Activated naive CD4-positive, alpha-beta T cell treated with Interleukin-2 at 50 U/mL for 16 hours (primary cell): ENCODE data around the gene GATA2.
A peak's percentile ranks its signal among the peaks of the same experiment; 100 is the strongest.

Source experiments
- DNase-seq: peaks from one replicate; pipeline ENCODE4 v3.0.0-alpha.2; 2020

Gene GATA2

DNA sequence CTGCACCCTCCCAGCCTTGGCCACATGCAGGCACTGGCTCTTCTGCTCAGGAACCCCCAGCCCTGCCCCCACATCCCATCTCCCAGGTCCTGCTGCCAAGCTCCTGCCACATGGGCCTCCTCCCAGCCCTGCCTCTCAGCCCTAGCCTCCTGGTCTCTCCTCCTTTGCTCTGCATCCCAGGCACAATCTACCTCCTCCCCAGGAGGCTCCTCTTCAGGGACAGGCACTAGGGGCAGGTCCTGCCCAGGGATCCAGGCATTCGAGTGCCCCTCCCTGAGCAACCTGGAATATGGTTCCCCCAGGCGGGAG, 38.7 kb downstream of the GATA2 start:
- no peak for DNase-seq

DNA sequence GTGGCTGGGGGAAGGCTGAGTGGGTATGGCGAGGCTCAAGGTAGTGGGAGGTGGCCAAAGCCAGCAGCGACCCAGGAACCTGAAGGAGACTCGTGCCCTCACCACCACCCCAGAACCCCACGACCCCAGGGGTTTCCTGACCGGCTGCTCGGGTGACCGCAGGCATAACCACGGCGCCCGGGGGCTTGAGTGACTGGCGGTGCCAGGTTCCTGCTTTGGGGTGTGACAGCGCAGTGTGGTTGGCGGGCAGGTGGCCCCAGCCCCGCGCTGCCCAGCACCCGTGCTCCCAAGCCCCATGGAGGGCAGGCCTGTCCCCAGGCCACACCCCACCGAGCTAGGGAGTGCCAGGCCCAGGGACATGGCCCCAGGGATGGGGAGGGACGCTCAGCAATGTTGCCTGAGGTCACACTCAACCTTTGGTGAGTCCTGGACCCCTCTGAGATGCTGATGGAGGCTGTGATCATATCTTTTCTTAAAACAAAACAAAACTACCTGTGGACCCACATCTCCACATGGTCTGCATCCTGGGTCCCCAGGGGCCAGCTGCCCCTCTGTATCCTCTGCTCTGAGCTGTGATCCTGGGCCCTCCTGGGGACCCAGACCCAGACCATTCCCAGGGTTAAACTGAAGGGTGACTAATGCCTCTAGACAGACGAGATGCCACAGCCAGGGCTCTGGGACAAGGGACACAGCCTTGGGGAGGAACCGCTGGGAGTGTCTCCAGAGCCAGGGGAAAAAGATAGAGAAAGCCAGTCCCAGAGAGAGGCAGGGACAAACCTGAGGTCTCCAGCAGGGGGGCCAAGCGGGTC, 39.3 kb downstream of the GATA2 start:
- DNase-seq = no peak

DNA sequence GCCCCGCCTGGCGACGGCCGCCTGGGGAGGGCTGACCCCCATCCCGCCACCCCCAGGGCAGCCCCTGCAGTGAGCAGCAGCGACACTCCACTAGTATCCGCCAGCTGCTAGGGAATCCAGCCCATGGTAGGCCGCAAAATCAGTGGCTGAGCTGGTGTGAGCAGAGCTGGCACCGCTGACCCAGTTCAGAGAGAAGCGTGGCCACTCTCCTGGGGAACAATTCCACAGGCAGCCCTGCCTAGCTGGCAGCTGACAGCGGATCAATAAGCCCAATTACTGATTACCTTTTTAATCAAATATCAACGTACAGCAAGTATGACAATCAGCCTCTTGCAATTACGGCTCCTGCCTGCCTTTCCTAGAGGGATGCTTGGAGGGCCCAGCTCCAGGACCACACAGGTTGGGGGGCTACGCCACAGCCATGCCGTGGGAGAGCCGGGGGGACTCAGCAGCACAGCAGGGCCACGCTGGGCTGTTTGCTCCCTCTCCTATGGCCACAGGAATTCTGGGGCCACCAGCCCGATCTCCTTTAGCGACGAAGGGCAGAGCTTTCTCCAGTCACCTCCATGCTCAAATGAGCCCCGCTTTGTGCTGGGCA, 40.2 kb downstream of the GATA2 start:
- no peak for DNase-seq

DNA sequence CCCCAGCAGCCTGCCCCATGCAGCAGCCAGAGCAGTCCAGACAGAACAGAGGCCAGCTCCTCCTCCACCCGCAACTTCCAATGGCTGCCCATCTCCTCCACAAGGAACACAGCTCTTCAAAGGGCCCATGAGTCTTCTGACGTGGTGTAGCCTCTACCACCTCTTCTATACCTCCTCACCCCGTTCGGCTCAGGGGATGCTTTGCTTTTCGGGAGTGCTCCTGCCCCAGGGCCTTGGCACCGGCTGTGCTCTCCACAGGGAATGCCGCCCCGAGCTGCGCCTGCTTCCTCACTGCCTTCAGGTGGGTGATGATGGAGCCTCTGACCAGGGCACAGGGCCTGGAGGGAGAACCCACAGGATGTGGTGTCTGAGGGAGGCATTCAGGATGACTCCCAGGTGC, 40.9 kb downstream of the GATA2 start:
- no peak for DNase-seq

DNA sequence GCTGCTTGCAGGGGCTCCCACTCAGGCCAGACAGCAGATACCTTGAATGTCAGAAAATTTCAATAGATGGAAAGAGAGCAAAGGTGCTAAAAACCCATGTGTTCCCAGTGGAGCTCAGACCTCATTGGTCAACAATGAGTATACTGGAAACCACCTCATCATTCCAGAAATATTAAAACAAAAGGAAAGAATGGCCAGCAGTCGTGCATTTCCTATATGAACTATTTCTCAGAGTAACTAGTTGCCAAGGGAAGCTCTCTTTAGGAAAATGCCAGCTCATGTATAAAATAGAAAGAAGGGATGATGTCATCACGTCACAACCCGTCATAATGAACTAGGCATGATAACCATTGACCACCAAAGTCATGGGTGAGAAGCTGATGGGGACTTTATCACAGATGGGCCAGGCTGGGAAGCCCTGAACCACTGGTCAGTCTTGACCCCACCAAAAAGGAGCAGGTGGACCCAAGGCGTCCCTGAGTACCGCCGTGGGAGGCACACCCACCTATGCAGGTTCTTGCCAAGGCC, 43.8 kb downstream of the GATA2 start:
- DNase-seq = no peak

DNA sequence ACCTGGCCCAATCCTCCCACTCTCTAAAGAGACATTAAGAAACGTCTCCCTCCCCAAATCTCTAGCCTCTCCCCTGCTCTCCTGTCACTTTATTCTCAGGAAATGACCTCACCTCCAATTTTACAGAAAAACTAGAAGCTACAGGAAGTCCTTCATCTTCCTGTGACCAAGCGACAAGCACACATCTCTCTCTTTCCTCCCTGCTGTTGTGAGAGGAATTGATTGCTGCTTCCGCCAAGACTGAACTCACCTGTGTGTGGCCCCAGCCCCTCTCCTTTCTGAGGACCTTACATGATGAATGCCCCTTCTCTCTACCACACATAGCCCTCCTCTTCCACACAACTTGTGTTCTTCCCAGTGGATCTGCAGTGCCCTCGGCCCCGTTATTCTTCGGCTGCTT, 44.5 kb downstream of the GATA2 start:
- no peak for DNase-seq

DNA sequence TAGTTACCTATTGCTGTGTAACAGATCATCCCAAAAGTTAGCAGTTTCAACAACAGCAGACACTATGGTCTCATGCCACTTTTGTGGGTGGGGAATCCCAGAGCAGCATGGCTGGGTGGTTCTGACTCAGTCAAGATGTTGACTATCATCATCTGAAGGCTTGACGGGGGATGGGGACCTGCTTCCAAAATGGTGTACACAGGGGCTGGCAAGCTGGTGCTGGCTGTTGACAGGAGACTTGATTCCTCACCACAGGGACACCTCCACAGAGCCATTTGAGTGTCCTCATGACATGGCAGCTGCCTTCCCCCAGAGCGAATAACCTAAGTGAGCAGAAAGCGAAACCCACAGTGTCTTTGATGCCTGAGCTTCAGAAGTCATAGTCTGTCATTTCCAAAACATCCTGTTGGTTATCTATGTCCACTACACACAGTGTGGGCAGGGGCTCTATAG, 45.4 kb downstream of the GATA2 start:
- peak; percentile 40 for DNase-seq

DNA sequence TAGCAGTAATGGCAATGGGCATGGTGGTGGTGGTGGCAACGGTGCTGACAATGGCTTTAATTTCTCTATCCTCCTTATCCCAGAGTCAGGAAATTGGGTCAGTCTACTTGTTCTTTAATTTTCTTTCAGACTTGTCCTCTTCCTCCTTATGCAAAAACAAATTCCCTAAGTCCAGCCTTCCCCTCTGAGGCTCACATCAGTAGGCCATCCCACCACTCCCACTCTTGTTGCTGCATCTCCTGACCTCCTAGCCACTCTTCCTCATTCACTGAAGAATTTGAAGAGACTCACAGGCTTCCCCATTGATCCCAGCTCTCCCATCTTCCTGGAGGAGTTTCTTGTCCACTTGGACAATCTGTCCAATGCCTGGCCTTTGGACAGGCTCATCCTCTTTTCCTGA, 46.2 kb downstream of the GATA2 start:
- DNase-seq = no peak

DNA sequence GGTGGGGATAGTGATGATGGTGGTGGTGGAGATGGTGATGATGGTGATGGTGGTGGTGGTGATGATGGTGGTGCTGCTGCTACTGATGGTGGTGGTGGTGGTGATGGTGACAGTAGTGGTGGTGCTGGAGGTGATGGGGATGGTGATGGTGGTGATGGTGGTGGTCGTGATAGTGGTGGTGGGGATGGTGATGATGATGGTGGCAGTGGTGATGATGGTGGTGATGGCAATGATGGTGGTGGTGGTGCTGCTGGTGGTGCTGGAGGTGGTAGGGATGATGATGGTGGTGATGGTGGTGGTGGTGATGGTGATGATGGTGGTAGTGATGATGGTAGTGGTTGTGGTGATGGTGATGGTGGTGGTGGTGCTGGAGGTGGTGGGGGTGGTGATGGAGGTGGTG, 47.6 kb downstream of the GATA2 start:
- DNase-seq = no peak

DNA sequence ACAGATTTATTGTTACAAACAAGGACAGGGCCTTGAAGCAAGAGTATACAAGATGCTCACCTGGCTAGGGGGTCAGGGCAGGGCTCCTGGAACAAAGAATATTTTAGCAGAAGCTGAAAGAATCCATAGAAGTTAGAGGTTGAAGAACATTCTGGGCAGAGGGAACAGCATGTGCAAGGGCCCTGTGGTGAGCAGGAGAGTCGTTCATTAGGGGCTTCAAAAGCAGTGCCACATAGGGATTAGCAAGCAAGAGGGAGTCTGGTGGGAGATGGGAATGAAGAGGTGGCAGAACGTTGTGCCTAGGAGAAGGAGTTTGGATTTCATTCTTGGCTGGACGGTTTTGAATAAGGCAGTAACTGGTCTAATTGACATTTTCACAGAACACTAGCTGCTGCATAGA, 49.2 kb downstream of the GATA2 start:
- no peak for DNase-seq

DNA sequence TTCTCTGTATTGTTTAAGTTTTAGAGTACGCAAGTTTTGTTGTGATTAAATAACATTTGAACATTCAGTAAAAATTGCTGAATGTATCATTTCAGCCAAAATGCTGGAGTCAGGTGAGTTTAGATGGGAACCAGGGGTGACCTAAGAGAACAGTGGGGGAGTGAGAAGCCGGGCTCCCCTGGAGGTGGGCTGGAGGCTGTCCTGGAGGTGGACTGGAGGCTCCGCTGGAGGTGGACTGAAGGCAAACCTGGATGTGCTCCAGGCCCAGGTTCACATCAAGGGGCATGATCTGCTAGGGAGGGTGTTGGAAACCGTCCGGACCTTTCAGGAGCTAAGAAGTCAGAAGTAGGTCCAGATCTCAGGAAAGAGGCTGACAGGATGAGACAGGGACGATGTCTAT, 50.1 kb downstream of the GATA2 start:
- no peak for DNase-seq

DNA sequence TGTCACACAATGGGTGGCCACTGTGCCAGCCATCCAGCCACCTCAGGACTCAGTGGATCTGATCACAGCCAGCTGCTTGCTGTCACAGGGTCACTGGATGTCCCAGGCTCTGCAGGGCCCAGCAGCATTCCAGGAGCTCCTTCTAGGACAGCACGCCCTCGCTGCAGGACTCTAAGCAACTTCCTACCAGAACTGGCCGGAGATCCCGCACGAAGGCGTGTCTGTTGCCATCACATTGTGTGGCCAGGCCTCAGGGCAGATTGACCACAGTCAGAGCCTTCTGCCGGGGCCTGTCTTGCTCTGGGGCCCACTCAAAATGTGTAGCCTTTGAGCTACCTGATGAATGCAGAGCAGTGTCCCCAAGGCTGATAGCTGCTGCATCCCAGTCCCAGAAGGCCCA, 50.9 kb downstream of the GATA2 start:
- no peak for DNase-seq

DNA sequence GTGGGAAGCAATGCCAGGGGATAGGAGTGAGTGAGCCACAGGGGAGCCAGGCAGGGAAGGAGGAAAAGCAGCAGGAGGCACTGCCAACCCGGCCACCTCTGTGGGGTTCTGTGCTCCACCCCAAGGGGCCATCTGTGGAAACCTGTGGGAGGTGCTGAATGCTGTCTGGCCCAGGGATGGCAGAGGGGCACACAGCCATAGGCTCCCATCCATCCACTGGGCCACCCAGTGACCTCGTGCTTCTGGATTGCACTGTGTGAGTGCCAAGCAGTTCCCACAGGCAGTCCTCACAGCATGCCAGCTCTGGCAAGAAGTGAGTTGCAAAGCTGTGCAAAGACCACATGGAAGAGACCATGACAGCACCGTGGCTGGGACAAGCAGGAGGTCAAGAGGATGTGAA, 53.8 kb downstream of the GATA2 start:
- DNase-seq = no peak

DNA sequence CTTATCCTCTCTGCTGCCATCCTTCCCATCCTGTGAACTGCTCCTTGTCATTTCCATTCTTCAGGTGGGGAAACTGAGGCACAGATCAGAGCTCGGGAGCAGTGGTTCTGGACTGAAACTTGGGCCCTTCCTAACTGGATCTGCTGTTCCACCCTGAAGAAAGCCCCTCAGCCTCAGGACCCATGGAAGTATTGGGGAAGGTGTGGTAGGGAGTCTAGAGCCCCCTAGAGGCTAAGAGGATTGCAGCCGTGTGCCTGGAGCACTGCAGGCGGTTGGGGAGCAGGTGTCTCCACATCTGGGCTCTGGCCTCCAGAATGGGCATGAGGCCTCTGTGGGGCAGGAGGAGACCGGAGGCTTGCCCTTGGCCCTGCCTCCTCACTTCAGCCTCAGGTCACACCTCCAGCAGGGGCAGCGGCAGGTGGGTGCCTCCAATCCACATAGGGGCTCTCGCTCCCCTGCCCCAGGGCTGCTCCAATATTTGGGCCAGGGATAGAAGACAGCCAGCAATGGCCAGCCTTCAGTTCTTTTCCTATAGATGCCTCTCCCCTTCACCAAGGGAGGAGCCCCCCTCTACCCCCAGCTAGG, 54.4 kb downstream of the GATA2 start:
- DNase-seq = no peak

DNA sequence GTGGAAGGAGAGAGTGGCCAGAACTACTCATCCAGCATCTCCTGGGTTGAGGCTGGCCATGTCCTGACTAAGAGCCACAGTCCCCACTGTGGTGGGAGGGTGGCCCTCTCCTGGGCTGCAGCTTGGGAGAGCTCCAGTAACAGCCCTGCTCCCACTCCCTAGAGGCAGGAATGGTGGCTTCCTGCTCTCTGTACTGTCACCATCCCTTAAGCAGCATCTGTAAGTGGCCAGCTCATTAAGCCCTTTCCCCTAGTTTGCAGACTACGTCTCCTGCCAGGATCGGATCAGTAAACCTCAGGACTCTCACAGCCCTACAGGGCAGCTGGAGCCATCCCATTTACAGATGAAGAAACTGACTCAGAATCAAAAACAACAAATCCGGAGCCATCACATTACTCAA, 56.8 kb downstream of the GATA2 start:
- DNase-seq = no peak

DNA sequence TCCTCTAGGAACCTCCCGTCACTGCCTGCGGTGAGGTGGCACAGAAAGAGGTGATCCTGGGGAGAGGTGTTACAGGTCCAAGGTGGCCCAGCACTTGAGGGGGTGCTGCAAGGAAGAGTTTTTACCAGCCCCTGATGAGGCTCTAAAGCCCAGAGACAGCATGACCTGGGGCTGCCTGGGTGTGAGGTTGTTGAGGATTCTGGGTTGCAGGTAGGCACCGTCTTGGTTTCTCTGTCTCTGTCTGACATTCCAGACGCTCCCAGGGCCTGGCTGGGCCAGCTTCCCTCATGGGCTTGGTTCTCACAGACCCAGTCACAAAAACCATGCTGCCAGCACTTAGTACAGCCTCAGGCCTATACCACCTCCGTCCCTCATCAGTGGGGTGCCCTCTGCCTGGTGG, 57.4 kb downstream of the GATA2 start:
- DNase-seq = no peak

DNA sequence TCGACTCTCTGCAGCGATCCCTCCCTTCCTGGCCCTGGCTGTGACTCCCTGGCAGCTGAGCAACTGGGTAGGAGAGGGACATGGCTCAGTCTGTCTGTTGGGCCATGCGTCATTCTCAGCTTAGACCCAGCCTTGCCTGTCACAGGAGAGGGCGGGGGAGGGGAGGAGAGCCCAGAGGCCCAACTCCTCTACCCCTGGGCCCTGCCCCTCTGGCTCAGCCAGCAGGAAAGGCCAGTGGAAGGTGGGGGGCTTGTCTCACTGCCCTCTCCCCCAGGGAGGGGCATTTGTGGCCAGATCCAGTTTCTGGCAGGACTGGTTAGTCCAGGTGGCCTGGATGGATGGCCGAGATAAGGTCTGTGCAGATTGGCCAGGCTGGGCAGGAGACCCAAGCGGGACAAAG, 57.9 kb downstream of the GATA2 start:
- no peak for DNase-seq

DNA sequence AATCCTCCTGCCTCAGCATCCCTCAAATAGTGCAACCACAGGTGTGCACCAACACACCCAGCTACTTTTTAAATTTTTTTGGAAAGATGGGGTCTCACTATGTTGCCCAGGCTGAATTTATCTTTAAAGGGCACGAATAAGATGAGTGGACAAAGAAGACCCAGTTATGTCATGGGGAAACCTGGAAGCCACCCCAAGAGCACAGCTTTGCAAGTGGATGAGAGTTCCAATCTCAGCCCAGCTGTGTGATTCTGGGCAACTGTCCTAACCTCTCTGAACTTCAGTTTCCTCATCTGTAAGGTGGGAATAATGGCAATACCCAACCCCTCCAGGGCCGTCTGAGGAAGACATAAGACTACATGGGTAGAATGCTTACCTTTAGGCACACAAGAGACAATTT, 58.5 kb downstream of the GATA2 start:
- no peak for DNase-seq

DNA sequence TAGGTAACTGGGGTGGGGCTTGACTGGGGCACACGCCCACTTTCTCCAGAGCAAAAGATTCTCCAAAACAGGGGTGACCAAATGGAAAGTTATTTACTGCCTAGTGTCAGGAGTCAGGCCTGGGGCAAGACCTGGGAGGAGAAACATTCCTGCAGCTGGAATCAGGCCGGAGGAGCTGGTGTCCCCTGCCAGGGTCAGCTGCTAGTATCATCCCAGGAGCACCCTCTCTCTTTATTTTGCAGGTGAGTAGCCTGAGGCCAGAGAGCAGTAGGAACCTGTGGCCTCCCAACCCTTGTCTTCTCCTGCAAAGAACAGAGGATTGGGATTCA, 59.2 kb downstream of the GATA2 start:
- no peak for DNase-seq

DNA sequence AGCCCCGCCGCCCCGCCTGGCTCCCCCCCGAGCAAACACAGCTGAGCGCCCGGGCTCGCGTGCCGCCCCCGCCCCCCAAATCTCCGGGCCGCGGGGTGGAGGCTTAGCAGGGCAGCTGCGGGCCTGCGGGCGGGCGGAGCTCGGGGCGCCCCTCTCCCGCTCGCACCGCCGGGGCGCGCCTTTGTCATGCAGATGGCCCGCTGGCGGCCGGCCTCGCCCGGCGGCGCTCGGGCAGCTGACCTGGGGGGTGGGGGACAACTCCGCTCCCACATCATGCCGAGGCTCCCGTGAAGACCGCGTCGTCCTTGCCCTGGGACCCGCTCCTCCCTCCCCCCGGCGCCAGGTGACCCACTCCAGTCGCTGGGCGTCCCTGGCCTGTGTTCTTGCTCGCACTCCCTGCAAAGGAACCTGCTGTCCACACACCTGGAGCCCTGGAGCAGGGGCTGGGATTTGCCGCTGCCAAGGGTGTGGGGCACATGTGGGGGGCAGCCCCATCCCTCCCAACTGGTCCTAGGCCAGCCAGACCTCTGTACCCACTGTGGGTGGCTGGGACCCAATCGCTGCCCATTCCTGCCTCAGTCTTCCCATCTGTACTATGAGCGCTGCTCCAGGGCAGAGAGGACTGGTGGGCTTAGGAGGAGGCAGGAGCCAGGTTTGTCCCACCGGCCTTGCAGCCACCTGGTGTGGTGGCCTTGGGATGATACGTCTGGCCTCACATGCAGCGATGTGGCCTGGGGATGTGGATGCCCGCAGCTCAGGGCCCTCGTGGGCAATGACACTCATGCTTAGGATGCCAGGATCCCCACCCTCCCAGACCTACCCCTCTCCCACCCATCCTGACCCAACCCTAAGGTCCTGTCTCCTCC, 59.8 kb downstream of the GATA2 start:
- DNase-seq = no peak

DNA sequence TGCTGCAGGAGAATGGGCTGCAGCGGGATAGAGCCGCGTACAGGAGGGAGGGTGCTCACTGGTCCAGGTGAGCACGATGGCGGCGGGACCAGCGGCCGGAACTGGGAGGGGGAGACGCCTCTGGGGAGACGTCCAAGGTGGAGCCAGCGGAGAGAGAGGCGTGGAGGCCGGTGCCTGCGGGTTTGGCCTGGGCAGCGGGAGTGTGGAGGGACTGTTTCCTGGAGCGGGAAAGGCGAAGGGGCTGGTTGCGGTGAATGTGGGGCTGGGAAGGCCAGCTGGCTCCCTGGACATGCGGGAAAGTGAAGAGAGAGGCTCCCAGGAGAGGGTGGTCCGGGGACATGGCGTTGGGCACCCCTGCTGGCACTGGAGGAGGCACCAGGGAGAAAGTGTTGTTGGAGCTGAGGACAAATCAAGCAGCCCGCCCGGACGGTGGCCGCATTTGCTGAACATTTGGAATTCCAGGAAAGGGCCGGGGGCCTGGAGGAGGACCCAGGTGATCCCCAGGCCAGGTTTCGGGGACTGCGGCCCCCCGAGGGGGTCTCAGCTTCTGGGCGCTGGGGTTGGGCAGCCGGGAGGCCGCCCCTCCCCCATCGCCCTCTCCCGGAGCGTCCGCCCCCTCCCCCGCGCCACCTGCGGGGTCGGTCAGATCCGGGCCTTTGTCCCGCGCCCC, 60.6 kb downstream of the GATA2 start:
- DNase-seq = no peak

DNA sequence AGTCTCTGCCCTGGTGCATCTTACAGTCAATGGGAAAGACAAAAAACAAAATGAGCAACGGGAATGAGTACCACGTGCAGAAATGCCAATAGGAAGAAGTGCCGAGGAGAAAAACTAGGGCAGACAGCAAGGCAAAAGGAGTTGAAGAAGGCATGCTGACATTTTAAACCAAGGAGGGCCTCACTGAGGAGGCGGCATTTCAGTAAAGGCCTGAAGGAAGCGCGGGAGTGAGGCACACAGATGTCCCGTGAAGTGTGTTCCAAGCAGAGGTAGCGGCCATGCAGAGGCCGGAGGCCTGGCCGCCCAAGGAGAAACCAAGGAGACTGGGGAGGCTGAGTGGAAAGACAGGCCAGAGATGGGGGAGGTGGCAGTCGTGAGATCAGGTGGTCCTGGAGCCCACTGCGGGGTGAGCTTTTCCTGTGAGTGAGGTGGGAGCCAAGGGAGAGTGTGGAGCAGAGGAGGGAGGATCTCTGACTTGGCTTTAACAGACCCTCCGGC, 61.1 kb downstream of the GATA2 start:
- DNase-seq = no peak

DNA sequence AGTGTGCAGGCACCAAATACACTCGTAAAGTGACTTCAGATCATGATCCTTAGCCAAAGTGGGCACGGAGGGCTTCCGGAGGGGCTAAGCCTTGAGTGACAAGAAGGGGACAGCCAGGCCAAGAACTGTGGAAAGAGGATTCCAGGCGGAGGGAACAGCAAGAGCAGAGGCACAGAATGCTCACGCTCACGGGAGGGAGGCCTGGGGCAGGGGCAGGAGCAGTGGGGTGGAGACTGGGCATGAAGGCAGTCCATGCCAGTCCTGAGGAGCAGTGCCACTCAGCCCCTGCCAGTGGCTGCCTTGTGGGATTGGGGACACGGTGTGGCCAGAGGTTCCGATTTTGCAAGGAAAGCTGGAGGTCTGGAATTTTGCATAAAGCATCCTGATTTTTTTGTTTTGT, 62.3 kb downstream of the GATA2 start:
- DNase-seq = no peak
